SKM-1 (cell line): ENCODE data around the gene ACBD6.

ENCODE experiments used
- DNase-seq: peaks from one replicate; lab custom pipeline; 2025; ENCODE audit not compliant: unreplicated experiment; lab: John Stamatoyannopoulos, UW

ACBD6 gene

DNA sequence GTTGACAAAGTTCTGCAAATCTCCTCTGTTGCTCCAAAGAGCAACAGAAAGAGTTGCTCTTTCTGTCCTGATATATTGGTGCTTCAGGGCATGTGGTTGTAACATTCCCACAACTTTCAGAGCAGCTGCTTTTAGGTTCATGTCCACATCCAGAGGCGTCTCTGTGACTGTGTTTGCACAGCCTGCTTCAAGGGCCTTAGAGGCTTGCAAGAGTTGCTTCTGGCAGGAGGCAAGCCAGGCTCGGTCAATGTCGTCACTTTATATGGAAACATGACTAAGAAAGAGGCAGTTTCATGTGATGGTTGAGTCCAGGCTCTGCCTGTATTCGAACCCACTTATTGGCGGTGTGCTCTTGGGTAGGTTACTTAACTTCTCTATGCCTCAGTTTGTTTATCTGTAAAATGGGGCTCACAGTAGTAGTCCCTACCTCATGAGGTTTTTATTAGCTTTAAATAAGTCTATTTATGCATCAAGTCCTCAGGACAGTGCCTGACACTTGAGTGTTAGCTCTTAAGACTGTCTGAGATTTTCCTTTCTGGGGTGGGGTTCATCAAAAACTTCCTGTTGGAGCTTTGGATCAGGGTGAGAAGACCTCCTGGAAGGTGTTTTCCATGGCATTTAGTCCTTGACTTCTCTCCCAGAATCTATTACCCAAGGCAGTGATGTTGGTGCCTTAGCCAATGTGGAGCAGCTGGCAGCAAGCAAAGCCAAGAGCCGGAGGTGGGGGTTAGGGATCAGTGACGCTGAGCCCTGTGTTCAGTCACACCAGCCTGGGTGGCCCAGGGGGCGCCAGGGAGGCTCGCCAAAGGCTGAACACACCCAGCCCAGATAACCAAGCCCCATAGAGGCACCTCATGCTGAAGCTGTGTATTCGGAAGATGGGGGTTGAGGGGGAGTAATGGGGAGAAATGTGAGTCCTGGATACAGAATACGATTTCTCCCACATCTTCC lies 253.4 kb downstream of the ACBD6 start:
- no peak for DNase-seq

DNA sequence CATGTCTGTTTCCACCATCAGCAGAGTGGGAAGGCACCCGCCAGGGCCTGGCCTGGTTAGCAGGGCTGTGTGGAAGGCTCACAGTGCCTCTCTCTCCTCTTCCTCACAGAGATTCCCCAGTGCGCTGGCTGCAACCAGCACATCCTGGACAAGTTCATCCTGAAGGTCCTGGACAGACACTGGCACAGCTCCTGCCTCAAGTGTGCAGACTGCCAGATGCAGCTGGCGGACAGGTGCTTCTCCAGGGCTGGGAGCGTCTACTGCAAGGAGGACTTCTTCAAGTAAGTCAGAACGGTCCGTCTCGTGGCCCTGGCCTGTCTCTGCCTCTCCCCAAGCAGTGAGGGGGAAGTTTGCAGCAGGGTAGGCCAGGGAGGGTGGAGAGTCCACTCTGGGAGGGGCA lies 254.2 kb downstream of the ACBD6 start:
- no peak for DNase-seq

DNA sequence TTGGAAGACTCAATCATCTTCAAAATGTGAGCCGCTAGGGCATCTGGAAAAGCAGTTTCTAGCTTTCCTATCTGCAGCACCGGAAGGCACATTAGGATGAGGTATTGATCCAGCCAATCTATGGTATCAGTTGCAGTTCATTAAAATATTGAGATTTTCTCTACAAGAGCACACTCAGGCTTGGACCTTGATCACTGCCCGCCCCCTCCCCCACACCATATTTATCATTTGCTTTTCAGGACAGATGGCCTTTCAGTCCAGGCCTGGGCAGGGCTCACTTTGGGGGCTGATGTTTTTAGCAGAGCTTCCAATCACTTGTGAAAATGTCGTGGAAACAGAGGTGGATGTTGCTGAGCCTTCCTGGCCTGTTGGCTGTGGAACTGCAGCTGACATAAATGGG lies 254.8 kb downstream of the ACBD6 start:
- DNase-seq: no peak

DNA sequence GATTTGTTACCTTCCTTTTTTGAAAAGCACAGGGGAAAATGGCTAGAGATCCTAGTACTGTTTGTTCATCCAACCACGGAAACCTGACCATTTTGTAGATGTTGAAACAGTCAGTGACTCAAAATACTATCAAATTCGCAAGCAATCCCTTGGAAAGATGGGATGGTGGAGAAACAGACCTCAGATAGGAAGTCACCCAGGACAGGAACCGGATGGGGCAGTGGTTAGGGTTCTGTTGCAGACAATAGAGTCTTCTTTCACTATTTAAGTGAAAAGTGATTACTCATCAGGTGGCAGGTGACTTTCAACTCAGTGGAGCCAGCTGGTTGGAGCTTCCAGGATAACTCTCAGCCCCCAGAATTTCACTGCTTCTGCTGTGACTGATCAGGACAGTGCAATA lies 255.3 kb downstream of the ACBD6 start:
- DNase-seq: no peak

DNA sequence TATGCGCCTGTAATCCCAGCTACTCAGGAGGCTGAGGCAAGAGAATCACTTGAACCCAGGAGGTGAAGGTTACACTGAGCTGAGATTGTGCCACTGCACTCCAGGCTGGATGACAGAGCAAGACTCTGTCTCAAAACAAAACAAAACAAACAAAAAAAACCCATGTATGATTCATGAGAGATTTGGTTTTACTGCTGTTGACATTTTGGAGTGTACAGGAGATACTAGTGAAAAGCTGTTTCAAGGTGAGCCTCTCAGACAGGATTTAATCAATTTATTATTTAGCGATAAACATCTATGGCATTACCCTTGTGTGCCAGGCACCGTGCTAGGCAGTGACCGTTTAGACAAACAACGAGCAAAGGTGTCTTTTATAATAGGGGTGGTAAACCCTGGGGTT lies 255.8 kb downstream of the ACBD6 start:
- no peak for DNase-seq

DNA sequence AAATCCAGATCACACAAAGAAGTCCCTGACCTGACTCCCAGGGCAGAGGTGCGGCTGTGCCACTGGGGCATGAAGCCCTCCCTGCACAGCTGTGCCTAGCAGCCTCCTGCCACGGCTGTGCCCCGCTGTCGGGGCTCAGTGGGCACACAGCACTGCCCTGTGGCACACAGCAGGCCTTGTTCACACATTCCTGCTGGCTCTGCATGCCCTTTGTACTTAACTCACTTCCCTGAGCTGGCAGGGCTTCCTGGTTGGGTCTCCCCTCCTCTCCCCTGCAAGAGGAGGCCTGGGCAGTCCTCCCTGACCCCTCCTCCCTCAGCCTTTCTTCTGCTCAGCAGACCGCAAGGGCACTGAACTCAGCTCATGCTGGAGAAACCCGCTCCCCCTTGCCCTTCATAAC lies 257.5 kb downstream of the ACBD6 start:
- DNase-seq: no peak

DNA sequence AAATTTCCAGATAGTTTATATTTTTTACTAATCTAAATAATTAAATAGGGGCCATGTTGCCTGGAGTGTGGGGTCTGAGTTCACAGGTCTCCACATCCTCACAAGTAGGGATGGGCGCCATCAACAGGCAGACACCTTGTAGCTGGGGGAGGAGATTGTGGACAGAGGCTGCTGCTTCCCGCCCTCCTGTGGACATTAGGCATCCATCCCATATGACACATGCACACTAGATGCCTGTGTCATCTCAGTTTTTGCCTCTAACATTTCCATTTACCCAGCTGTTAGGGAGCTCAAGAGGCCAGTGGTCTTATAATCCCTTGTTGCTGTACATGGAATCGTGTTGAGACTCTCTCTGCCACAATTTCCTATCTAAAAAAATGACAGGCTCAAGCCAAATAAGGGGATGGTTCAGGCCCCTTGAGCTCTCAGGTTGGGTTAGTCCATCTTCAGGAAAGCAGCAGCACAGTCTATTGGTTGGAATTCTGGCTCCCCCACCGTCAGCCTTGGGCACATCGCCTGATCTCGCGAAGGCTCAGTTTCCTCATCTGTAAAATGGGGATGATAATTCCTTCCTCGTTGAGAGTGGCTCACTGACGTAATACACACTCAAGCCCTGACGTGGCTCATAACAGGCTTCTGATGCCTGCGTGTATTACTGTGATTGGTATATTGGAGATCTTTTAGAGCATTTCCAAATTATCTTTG lies 258.7 kb downstream of the ACBD6 start:
- no peak for DNase-seq

DNA sequence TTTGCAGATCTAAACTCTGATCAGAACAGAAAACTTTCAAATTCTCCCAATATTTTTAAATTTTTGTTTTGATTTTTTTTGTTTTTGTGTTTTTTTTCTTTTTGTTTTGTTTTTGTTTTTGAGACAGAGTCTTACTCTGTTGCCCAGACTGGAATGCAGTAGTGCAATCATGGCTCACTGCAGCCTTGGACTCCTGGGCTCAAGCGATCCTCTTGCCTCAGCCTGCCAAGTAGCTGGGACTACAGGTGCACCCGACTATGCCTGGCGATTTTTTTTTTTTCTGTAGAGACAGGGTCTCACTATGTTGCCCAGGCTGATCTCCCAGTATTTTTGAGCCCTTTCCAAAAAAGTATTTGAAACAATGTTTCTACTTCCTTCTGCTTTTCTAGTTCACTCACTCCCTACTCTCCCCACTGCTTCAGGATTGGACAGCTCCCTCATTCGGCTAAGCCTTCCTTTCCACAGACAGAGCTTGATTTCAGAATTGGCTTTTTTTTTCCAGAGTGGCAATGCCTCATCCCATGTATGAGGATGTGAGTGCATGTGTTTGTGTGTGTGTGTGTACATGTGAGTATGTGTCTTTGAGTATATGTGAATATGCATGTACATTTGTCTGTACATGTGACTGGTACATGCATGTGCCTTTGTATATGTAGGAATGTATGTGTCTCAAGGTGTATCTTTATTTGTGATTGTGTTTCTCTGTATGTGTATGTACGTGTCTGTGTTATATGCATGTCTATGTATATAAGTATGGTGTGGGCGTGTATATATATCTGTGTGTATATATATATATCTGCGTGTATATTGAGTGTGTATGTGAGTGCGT lies 260.4 kb downstream of the ACBD6 start:
- DNase-seq: no peak

DNA sequence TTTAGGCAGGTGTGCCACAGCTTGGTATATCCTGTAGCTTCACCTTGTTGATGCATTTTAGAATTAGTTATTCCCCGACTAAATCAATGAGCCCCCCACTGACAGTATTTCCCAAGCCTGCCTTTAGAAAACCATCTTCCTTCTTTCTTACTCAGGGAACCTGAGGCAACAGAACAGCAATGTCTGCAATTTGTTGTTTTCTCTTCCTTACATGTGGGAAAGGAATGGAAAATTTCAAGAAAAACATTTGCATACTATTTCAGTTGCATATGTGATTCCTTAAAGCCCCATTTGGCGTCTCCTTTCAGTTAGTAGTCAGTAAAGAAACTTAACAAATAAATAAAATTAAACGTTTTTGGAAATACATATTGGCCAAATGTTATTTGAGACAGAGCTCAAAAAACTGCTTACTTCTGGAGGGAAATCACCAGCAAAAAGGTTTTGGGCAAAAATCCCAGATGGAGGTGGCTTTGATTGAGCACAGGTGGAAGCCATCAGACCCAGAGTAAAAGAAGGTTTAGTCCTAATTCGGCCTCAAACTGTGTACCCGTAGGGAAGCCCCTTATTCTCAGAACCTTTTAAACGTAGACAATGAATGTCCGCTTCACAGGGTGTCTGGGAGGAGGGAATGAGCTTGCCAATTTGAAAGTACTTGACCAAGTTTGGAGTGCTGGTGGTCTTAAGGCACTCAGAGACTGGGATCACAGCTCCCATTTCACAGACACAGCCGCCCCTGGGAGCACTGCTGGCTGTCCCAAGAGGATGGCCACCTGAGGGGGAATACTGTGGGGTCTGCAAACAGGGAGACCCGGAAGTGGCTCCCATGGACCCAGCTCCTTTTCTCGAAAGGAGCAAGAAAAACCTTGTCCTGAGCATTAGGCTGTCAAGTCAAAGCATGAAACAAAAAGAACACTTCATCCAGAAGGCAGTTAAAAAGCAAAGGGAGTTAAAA lies 263.0 kb downstream of the ACBD6 start:
- no peak for DNase-seq

DNA sequence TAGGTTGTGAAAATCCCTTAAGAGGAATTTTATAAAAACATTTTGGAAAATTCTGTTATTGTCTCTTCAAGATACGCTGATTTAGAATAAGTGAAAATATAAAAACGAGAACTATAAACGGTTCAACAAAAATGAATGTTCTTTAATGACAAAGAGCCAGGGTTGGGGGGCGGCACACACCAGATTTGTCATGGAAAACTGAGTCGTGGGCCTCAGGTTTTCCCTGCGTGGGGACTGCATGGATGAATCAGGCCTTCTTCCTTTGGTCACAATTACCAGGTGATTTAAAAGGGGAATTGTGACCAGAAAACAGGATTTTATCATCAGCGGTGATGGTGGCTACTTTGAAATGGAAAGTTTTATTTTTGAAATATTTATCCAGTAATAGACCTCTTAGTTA lies 263.7 kb downstream of the ACBD6 start:
- DNase-seq: no peak
